Endometrial microvascular endothelial cells (primary cell): Measurements from ENCODE around the gene KIF21A. TPM values are rescaled to one million over a fixed set of nuclear protein-coding genes. Genes with fewer than 3 reads are reported as not detected.
"Not testable (repeated sequence)": the region's sequence is repeated elsewhere in the genome, so short reads cannot be mapped to it uniquely, and the experiment has no call there.

ENCODE experiments used
- in situ Hi-C: cut with HindIII; loops from 2 replicates; pipeline ENCODE4 v1.10.0; 2017; ENCODE audit warnings: low sequenced_read_pairs, low pct_unique_long_range_greater_than_20kb; ENCODE audit errors: inconsistent ontology term
- total RNA-seq: library from RNA; depleted of rRNA; stranded (reverse); fragments of >200 nt; gene quantifications from one replicate; pipeline ENCODE4 v1.2.3, GENCODE V29; 2015; ENCODE audit errors: inconsistent ontology term

Gene KIF21A, protein sequence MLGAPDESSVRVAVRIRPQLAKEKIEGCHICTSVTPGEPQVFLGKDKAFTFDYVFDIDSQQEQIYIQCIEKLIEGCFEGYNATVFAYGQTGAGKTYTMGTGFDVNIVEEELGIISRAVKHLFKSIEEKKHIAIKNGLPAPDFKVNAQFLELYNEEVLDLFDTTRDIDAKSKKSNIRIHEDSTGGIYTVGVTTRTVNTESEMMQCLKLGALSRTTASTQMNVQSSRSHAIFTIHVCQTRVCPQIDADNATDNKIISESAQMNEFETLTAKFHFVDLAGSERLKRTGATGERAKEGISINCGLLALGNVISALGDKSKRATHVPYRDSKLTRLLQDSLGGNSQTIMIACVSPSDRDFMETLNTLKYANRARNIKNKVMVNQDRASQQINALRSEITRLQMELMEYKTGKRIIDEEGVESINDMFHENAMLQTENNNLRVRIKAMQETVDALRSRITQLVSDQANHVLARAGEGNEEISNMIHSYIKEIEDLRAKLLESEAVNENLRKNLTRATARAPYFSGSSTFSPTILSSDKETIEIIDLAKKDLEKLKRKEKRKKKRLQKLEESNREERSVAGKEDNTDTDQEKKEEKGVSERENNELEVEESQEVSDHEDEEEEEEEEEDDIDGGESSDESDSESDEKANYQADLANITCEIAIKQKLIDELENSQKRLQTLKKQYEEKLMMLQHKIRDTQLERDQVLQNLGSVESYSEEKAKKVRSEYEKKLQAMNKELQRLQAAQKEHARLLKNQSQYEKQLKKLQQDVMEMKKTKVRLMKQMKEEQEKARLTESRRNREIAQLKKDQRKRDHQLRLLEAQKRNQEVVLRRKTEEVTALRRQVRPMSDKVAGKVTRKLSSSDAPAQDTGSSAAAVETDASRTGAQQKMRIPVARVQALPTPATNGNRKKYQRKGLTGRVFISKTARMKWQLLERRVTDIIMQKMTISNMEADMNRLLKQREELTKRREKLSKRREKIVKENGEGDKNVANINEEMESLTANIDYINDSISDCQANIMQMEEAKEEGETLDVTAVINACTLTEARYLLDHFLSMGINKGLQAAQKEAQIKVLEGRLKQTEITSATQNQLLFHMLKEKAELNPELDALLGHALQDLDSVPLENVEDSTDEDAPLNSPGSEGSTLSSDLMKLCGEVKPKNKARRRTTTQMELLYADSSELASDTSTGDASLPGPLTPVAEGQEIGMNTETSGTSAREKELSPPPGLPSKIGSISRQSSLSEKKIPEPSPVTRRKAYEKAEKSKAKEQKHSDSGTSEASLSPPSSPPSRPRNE (N-terminal part only)
- 6.5 TPM for total RNA-seq

DNA sequence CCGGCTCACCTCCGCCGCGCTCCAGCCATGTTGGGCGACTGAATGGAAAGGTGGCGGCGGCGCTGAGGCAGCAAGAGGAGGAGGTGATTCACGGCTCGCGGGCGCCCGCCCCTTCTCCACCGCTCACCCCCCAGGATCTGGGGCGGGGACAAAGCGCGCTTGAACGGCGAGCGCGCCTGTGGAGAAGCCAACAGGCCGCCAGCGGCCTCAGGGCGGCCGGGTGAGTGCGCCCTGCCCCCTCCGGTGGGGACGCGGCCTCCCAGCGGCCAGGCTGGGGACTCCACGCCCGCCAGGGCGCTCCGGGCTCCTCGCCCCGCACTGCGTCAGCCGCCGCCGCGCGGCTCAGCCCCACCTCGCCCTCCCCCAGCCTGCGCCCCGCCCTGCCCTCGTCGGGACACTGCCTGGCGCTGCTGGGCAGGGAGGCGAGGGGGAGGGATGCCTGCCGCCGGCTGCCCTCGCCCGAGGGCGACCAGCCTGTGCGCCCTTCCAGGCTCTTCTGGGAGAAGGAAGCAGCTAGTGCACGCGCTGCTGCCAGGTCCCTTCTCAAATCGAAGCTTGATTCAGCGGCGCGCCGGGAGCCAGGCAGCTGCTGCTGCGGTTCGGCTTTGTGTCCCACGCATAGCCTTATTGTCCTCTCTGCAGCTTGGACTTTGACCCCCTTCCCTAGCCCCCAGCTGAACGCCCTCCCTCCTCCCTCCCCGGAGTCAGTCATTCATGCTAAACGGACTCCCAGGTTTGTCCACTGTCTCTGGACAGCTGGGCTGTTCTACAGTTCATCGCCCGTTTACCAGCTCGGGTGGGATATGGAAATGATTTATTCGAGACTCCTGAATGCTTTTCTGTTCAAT is at the start of gene KIF21A:
KIF21A (minus strand) TSS at position 40 of the 848 bp plus-strand sequence. CDS start 150 bp downstream, outside the sequence.
- in situ Hi-C loops: no loop called here

DNA sequence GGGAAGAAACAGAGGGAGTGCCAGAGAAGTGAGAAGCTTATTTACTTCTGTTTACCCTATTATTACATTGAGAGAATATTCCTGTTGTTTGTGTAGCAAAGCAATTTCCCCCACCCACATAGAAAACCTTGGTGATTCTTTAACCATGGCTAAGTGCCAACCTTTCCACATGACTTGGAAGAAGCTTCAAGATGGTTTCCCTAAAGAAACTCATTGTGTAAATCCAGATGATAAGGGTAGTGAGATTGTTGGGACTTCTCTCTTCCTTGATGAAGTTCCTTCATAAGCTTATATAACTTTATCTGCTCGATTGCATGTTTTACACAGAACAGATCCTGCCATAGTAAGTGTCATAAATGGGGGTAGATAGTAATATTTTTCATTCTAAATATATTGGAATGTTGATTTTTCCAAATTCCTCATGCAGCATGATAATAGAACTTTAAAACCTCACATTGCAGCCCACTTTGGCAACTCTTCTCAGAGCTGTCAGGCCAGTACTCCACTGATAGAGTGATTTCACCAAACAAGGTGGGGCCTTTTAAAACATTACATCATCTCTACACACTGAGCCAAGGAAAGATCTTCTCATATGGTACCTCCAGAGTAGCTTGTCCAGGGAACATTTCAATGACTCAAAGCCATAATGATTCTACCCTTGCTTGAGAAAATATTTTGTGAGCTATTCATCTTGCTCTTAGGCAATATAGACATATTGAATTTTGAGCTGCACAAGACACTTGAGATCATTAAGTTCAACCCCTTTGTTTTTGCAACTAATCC is 47.8 kb upstream of the KIF21A start:
- in situ Hi-C loops: no loop called here

DNA sequence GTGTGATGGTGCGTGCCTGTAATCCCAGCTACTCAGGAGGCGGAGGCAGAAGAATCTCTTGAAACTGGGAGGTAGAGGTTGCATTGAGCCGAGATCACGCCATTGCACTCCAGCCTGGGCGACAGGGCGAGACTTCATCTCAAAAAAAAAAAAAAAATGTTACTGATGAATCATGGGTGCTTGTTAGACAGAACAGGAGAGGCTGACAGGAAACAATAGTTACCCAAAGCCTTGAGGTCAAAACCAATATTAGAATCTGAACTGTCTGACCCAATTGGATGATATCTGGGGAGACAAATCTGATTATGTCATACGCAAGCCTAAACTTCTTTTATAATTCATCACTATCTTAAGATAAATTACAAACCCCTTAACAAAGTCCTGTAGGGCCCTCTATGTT is 40.7 kb upstream of the KIF21A start:
- in situ Hi-C loops: no loop called here

DNA sequence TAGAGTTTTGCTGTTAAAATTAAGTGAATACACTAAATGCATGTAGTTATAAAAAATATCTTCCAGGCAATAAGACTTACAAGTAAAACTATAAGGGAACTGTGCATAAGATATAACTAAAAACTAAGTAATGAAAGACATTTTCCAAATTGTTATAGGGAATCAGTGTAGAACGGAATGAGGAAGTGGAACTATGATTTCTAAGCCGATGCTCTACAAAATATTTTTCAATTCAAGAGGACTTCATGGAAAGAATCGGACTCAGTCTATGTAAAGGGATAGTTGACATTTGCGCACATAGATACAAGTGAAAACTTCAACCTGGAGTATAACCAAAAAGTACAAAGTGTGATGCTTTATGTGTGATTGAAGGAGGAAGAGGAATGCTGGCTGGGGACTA is 40.1 kb upstream of the KIF21A start:
- in situ Hi-C loops: no loop called here

DNA sequence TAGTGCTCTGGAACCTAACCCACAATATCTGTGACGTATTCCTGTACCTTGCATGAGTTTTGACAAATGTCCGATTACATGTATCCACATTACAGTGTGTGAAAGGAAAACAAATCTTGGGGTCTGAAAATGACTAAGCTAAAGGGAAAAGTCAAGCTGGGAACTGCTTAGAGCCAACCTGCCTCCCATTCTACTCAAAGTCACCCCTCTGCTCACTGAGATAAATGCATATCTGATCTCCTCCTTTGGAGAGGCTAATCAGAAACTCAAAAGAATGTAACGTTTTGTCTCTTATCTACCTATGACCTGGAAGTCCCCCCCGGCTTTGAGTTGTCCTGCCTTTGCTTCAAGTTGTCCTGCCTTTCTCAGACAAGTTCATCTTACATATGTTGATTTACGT is 34.0 kb upstream of the KIF21A start:
- in situ Hi-C loops: no loop called here

DNA sequence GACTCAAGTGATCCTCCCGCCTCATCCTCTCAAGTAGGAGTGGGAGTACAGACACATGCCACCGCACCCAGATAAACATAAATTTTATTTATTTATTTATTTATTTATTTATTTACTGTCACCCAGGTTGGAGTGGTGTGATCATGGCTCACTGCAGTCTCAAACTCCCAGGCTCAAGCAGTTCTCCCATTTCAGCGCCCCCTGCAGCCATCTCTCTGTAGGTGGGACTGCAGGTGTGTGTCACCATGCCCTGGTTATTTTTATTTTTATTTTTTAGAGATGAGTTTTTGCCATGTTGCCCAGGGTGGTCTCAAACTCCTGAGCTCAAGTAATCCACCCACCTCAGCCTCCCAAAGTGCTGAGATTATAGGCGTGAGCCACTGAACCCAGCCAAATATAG is 33.2 kb upstream of the KIF21A start:
- in situ Hi-C loops: no loop called here

DNA sequence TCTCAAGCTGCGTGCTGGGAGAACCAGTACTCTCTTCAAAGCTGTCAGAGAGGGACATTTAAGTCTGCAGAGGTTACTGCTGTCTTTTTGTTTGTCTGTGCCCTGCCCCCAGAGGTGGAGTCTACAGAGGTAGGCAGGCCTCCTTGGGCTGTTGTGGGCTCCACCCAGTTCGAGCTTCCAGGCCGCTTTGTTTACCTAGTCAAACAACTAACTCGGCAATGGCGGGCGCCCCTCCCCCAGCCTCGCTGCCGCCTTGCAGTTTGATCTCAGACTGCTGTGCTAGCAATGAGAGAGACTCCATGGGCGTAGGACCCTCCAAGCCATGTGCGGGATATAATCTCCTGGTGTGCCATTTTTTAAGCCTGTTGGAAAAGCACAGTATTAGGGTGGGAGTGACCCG is 32.2 kb upstream of the KIF21A start:
- in situ Hi-C loops: not testable (repeated sequence)

DNA sequence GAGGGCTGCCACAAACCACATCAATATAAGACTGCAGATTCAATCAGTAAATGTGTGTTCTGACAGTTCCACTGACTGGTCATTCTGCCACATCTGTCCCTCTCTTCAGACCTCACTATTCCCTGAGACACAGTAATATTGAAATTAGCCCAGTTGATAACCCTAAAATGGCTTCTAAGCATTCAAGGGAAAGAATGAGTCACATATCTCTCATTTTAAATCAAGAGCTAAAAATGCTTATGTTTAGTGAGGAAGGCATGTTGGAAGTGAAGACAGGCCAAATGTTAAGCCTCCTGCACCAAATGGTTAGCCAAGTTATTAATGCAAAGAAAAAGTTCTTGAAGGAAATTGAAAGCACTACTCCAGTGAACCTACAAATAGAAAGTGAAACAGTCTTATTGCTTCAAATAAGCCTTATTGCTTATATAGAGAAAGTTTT is 24.5 kb upstream of the KIF21A start:
- in situ Hi-C loops: no loop called here

DNA sequence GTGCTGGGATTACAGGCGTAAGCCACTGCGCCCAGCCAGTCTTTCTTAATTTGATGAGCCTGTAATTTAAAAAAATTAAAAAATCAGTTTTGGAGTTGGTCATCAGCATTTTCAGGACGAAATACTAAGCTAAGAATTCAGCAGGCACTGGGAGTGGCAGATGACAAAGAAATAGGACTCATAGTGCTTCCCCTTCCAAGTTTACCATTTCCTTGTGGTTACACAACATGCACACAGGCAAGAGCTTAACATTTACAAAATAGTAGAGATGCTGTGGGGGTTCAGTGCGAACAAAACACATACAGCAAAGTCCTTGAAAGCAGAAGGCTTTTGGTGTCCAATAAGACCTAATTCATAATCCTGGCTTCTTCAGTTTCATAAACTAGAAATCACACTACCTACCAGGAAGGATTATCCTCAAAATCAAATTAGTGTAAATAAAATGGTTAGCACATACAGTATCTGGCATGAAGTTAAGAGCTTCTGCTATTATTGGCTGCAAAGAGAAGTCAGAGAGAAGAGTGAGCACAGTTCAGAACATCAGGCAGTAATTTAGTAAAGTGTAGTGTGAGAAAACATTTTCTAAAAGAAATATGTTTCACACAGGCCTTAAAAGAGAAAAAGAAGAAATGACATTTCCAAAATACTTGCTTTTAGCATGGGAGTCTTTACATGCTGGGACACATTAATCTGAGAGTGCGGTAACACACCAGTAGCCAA is 22.2 kb upstream of the KIF21A start:
- in situ Hi-C loops: no loop called here

DNA sequence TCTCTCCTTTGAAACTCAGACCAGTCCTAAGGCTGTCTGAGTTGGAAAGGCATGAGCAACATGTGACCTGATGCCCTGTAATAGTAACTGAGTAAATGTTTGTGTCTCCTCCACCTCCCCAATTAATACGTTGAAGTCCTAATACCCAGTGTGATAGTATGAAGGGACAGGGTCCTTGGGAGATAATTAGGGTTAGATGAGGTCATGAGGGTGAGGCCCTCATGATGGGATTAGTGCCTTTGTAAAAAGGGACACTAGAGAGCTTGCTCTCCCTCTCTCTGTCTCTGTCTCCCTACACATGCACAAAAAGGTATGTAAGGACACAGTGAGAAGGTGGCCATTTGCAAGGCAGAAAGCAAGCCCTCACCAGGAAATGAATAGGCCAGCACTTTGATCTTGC is 18.1 kb upstream of the KIF21A start:
- in situ Hi-C loops: no loop called here

DNA sequence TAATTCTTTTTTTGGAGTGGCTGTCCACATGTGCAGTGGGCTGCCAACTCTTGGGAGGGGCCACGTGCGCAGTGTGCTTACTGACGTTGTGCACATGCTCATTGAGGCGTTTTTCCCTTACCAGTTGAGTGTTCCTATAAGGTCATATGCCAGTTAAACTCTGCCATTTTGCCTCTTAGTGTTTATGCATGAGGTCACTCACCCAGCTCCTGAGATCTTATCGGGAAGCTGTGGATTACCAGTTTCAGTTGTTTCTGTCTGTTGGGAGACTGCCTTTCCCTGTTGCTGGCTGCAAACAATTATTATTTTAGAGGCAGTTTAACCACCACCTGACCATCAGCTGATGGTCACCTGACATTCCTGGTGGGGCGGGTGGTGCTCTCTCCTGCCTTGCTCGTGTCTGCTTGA is 16.1 kb upstream of the KIF21A start:
- in situ Hi-C loops: no loop called here

DNA sequence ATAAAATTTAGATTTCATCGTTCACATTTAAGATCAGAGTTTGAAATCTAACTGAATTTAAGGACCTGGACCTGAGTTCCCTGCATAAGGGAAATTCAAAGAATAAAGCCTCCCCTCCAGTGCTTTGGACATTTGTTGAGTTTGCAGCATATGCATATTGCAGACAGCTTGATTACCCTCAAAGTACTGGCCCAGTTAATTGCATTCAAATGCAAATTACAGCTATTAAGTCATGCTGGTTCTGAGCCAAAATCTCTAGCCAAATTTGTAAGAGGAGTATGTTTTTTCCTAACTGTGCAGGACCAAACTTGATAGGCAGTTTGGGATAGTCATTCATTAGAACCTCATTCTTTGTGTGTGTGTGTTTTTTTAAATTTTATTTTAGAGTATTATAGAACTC is 9.1 kb upstream of the KIF21A start:
- in situ Hi-C loops: no loop called here

DNA sequence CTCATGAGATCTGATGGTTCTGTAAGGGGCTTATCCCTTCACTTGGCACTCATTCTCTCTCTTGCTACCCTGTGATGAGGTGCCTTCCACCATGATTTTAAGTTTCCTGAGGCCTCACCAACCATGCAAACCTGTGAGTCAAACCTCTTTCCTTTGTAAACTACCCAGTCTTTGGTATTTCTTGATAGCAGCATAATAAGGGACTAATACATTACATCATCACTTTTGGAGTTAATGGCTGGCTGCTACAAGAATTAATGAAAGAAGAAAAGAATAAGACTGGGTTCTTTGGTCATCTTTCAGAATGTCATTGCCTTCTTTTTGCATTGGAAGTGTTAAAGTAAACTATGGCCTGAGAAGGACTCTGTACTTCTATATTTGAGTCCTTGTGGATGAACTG is 5.1 kb upstream of the KIF21A start:
- in situ Hi-C loops: no loop called here

DNA sequence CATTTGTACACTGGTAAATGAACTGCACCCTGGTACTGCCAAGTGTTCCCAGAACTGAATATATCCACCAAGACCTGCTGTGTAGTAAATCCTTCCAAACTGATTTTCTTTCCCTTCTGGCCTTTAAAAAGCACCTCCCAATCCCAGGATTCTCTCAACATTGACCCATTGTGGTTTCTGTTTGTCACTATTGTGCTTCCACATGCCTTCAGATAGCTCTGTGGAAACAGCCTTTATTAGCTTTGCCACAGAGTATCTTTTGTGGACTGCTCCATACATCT is 949 bp upstream of the KIF21A start:
- in situ Hi-C loops: no loop called here

DNA sequence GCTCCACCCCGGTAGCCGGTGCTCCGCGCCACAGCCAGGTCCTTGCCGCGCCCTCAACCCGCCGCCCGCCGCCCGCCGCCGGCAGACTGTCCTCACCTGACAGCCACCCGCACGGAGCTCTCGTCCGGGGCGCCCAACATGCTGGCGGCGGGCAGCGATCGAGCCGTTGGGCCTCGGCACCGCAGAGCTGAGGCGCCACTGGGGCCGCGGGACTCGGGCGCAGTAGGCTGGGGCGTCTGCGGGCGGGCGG is 164 bp downstream of the KIF21A start:
- in situ Hi-C loops: no loop called here

DNA sequence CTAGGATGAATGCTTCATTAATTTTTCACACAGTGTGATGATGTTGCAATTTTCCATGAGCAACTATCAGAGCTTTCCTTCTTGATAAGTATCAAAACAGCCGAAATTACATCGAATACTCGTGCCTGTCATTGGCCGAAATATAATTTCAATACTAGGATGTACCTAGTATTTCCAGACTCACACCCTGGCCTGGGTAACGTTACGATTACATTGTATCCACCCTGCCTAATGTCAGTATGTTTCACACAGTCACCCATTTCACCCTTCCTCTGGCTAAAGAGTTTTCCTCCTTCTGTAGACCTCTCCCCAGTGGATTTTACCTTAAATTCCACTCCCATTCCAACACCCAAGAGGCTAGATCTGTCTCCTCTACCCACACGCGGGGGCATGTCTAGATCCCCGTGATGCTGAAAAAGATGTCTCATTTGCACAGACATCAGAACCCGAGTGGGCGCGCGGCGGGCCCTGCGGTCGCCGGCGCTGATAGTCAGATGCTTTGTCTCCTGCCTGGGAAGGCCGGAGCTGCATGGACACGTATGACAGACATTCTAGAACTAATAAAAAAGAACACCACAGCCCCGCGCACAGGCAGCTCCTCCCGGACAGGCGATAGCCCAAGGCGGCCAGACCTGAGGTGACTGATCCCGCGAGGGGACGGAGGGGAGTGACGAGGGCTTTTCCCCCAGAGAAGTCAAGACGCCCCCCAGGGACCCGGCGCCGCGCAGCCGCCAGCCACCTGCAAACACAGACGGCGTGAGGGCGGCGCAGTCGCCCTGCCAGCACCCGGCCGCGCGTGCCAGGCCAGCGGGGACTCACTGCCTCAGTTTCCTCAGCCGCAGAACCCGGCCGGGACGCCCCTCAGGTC is 723 bp downstream of the KIF21A start:
- in situ Hi-C loops: no loop called here
